HFF-Myc (cell line): ENCODE measurements around the gene MTG2.

ENCODE experiments used
- DNase-seq: peaks from one replicate; pipeline ENCODE4 v3.0.0-alpha.2; 2011; ENCODE audit warnings: low read depth; ENCODE audit errors: extremely low read depth
- H3K4me3 ChIP-seq: replicated peaks from 2 replicates; pipeline ENCODE4 v1.5.1; 2011; ENCODE audit warnings: low read depth, mild to moderate bottlenecking, control low read depth, low read length
- CTCF ChIP-seq: IDR thresholded peaks from 2 replicates; pipeline ENCODE4 v1.5.1; 2012; ENCODE audit warnings: mild to moderate bottlenecking, low read depth, low read length, control low read depth; ENCODE audit errors: missing control alignments

Gene MTG2

GRCh38 chr20:62182469-62183425, at the start of gene MTG2:
MTG2 (plus strand) TSS chr20:62183028; CDS start chr20:62193421, 10,393 bp downstream.
- H3K4me3 ChIP-seq = peak within 1 kb of the TSS; percentile 95
- peak; percentile 82 for DNase-seq
- TF ChIP-seq CTCF = no peak

- TF ChIP-seq CTCF = no peak
- no peak overlapping the region for H3K4me3 ChIP-seq
- no peak for DNase-seq
Observed at GRCh38 chr20:62133051-62133845, 49.6 kb upstream of the MTG2 start.

- peak; percentile 20 for TF ChIP-seq CTCF
- no peak overlapping the region for H3K4me3 ChIP-seq
- DNase-seq = no peak
Observed at GRCh38 chr20:62133864-62134263, 49.0 kb upstream of the MTG2 start.

GRCh38 chr20:62134735-62135231, 48.0 kb upstream of the MTG2 start:
- H3K4me3 ChIP-seq = no peak overlapping the region
- no peak for TF ChIP-seq CTCF
- no peak for DNase-seq

- DNase-seq = no peak
- no peak overlapping the region for H3K4me3 ChIP-seq
- TF ChIP-seq CTCF = no peak
Observed at GRCh38 chr20:62135573-62136266, 47.1 kb upstream of the MTG2 start.
